ENCODE data around the gene TNN. TPM values are rescaled to one million over a fixed set of nuclear protein-coding genes. Genes with fewer than 3 reads are reported as not detected.

The TNN gene
- total RNA-seq, 1 experiment from 2014 or later, result 0.11 TPM

- Histone ChIP-seq H3K79me1 (ENCODE audit: insufficient read depth, low read depth, low read length, poor library complexity, severe bottlenecking) (no peaks in the 10 kb centered on the region), H3K9me3 (ENCODE audit: control insufficient read depth, low read depth, low read length) (no peaks in the 10 kb centered on the region), H3K23me2 (ENCODE audit: insufficient read length, low read depth, low read length, poor library complexity, severe bottlenecking) (no peaks in the 10 kb centered on the region), H3K23ac (ENCODE audit: insufficient read length, low read depth, low read length) (no peak overlapping the region), H3K4me2 (ENCODE audit: insufficient read depth, insufficient read length, low read length) (no peak overlapping the region), H4K5ac (ENCODE audit: insufficient read length, low read depth, low read length) (no peak overlapping the region), H2AK5ac (ENCODE audit: insufficient read length, low read length) (no peak overlapping the region), H2BK12ac (ENCODE audit: insufficient read length, low read depth, low read length) (no peak overlapping the region), H3K9ac (ENCODE audit: extremely low read depth, insufficient read length, low read length) (no peak overlapping the region), H3K56ac (ENCODE audit: insufficient read length, low read depth, low read length) (no peak overlapping the region), H3T11ph (ENCODE audit: low read length) (no peak overlapping the region), H2BK120ac (ENCODE audit: low read depth, low read length, poor library complexity, severe bottlenecking) (no peak overlapping the region), H3K79me2 (ENCODE audit: insufficient read depth, low read length) (no peaks in the 10 kb centered on the region), H3K27me3 (ENCODE audit: insufficient read depth, low read length) (no peaks in the 10 kb centered on the region), H3K18ac (ENCODE audit: insufficient read length, low read depth, low read length) (no peak overlapping the region), H4K20me1 (ENCODE audit: control insufficient read depth, insufficient read depth, insufficient read length) (no peaks in the 10 kb centered on the region), H2BK15ac (ENCODE audit: low read depth, low read length) (no peak overlapping the region), H4K8ac (replicated peaks; ENCODE audit: insufficient read length, low read depth, low read length) (no peak overlapping the region), H4K91ac (ENCODE audit: insufficient read length, low read depth, low read length) (no peak overlapping the region), H2BK5ac (ENCODE audit: insufficient read length, low read length) (no peak overlapping the region), H2AFZ (ENCODE audit: low read length) (no peak overlapping the region), H3K14ac (ENCODE audit: insufficient read depth, low read length) (no peak overlapping the region), H3K4ac (ENCODE audit: low read depth, low read length) (no peak overlapping the region), H3K4me1 (ENCODE audit: insufficient read depth, low read length) (no peaks in the 10 kb centered on the region), H2BK20ac (ENCODE audit: low read depth, low read length, poor library complexity, severe bottlenecking) (no peak overlapping the region), H3K27ac (ENCODE audit: insufficient read length, low read depth, low read length) (no peak overlapping the region)
- no peak for TF ChIP-seq CTCF (conservative IDR thresholded peaks at IDR 0.05)
- Mint-ChIP-seq H3K36me3 (ENCODE audit: insufficient read depth in 1 of 3, low read depth in 3 of 3) (peaks cover 0 to 3% (median 0%) of the 10 kb centered on the region in 3 experiments; a peak in 3 of 7 replicates), H3K4me1 (no peaks in the 10 kb centered on the region), H3K4me3 (no peak overlapping the region), H3K27me3 (ENCODE audit: low read depth) (no peaks in the 10 kb centered on the region), H3K27ac (no peak overlapping the region), H3K9me3 (no peaks in the 10 kb centered on the region)
- no peak for DNase-seq
- no CpG with 5 or more reads among the region's 6 CpGs for WGBS (ENCODE audit: extremely low coverage, insufficient read length, low lambda C conversion rate)
Observed at GRCh38 chr1:175169286-175170018, 101.8 kb downstream of the TNN start.
